GM23338 (cell line): ENCODE measurements around the gene ZNF277. TPM values are rescaled to one million over a fixed set of nuclear protein-coding genes. Genes with fewer than 3 reads are reported as not detected.

Source experiments
- ATAC-seq: fragments of 200-7000 bp; cut with Tn5 transposase; 3 replicates; pipeline ENCODE4 v1.9.1; 2020
- DNase-seq: peaks from one replicate; pipeline ENCODE4 v3.0.0-alpha.2; 2015; ENCODE audit warnings: low spot score
- H2AFZ ChIP-seq: fragments of 200-600 bp; sonication (generic); 2 replicates; pipeline ENCODE4 v1.8.0; 2016; ENCODE audit warnings: antibody characterized with exemption, mild to moderate bottlenecking, moderate library complexity
- H3F3A ChIP-seq: fragments of 200-600 bp; sonication (generic); replicated peaks from 2 replicates; pipeline ENCODE4 v1.8.0; 2017; ENCODE audit warnings: antibody characterized with exemption, mixed run types, low read depth
- H3K27ac ChIP-seq: fragments of 200-600 bp; sonication (generic); 2 replicates; pipeline ENCODE4 v1.6.1; 2016; ENCODE audit warnings: low read depth
- H3K27me3 ChIP-seq: fragments of 200-600 bp; sonication (generic); 2 replicates; pipeline ENCODE4 v1.8.0; 2016; ENCODE audit warnings: mild to moderate bottlenecking, mixed run types, moderate library complexity; ENCODE audit not compliant: insufficient read depth
- H3K36me3 ChIP-seq: fragments of 200-600 bp; sonication (generic); 2 replicates; pipeline ENCODE4 v1.8.0; 2016; ENCODE audit warnings: mild to moderate bottlenecking; ENCODE audit not compliant: insufficient read depth
- H3K4me1 ChIP-seq: fragments of 200-600 bp; sonication (generic); 2 replicates; pipeline ENCODE4 v1.8.0; 2016; ENCODE audit warnings: mild to moderate bottlenecking, moderate library complexity; ENCODE audit not compliant: insufficient read depth
- H3K4me2 ChIP-seq: fragments of 200-600 bp; sonication (generic); 2 replicates; pipeline ENCODE4 v1.7.1; 2017; ENCODE audit warnings: mixed run types
- H3K4me3 ChIP-seq: fragments of 200-600 bp; sonication (generic); 2 replicates; pipeline ENCODE4 v1.6.1; 2016; ENCODE audit warnings: mixed run types
- H3K79me2 ChIP-seq: fragments of 200-600 bp; sonication (generic); replicated peaks from 2 replicates; pipeline ENCODE4 v1.8.0; 2017; ENCODE audit warnings: mild to moderate bottlenecking; ENCODE audit not compliant: insufficient read depth
- H3K9me2 ChIP-seq: fragments of 200-600 bp; sonication (generic); 2 replicates; pipeline ENCODE4 v1.8.0; 2017; ENCODE audit not compliant: insufficient read depth
- H4K20me1 ChIP-seq: fragments of 200-600 bp; sonication (generic); replicated peaks from 2 replicates; pipeline ENCODE4 v1.8.0; 2017; ENCODE audit warnings: mild to moderate bottlenecking; ENCODE audit not compliant: insufficient read depth
- H3K27ac Mint-ChIP-seq: 2 replicates; pipeline ENCODE4 v1.8.0; 2020; ENCODE audit warnings: inconsistent platforms, mild to moderate bottlenecking, moderate library complexity, mixed read lengths
- H3K27me3 Mint-ChIP-seq: 3 replicates; pipeline ENCODE4 v1.8.0; 2022; ENCODE audit warnings: low read depth, mild to moderate bottlenecking, moderate library complexity, mixed read lengths, inconsistent platforms; ENCODE audit not compliant: insufficient read depth, poor library complexity
- H3K36me3 Mint-ChIP-seq: 3 replicates; pipeline ENCODE4 v1.8.0; 2021; ENCODE audit warnings: low read depth, mild to moderate bottlenecking, inconsistent platforms, moderate library complexity, mixed read lengths
- H3K4me1 Mint-ChIP-seq: 3 replicates; pipeline ENCODE4 v1.8.0; 2020; ENCODE audit warnings: mild to moderate bottlenecking, inconsistent platforms, mixed read lengths
- H3K4me3 Mint-ChIP-seq: 3 replicates; pipeline ENCODE4 v1.8.0; 2021; ENCODE audit warnings: moderate library complexity, mild to moderate bottlenecking, inconsistent platforms, mixed read lengths
- H3K9me3 Mint-ChIP-seq: 3 replicates; pipeline ENCODE4 v1.8.0; 2020; ENCODE audit warnings: moderate library complexity, mild to moderate bottlenecking, inconsistent platforms, mixed read lengths
- CREB1 ChIP-seq: fragments of 250-450 bp; sonication (Bioruptor Pico); IDR thresholded peaks from 2 replicates; pipeline ENCODE4 v1.5.0; 2020; ENCODE audit warnings: low read depth, mild to moderate bottlenecking, moderate library complexity
- EZH2 ChIP-seq: fragments of 200-600 bp; sonication (generic); IDR thresholded peaks from one replicate; pipeline ENCODE4 v1.8.0; 2017; ENCODE audit warnings: antibody characterized with exemption, mild to moderate bottlenecking, low read depth; ENCODE audit not compliant: unreplicated experiment
- EZH2phosphoT487 ChIP-seq: fragments of 200-600 bp; sonication (generic); IDR thresholded peaks from one replicate; pipeline ENCODE4 v1.8.1; 2018; ENCODE audit warnings: antibody characterized with exemption; ENCODE audit not compliant: unreplicated experiment
- JUNB ChIP-seq: IDR thresholded peaks from one replicate; pipeline ENCODE4 v1.6.1; 2016; ENCODE audit warnings: antibody characterized with exemption; ENCODE audit not compliant: unreplicated experiment
- NANOG ChIP-seq: IDR thresholded peaks from 2 replicates; pipeline ENCODE4 v1.6.1; 2016; ENCODE audit warnings: antibody characterized with exemption, borderline replicate concordance
- POLR2AphosphoS5 ChIP-seq: IDR thresholded peaks from 2 replicates; pipeline ENCODE4 v1.6.1; 2016; ENCODE audit warnings: antibody characterized with exemption, low read depth
- STAT1 ChIP-seq: IDR thresholded peaks from one replicate; pipeline ENCODE4 v1.6.1; 2016; ENCODE audit warnings: antibody characterized with exemption; ENCODE audit not compliant: unreplicated experiment
- ZNF114 ChIP-seq: fragments of 250-450 bp; sonication (Bioruptor Pico); IDR thresholded peaks from 2 replicates; pipeline ENCODE4 v1.5.0; 2020; ENCODE audit warnings: mild to moderate bottlenecking, moderate library complexity
- ZNF331 ChIP-seq: fragments of 250-450 bp; sonication (Bioruptor Pico); IDR thresholded peaks from 2 replicates; pipeline ENCODE4 v1.5.0; 2020; ENCODE audit warnings: low read depth, mild to moderate bottlenecking, moderate library complexity
- ZNF462 ChIP-seq: fragments of 250-450 bp; sonication (Bioruptor Pico); IDR thresholded peaks from 2 replicates; pipeline ENCODE4 v1.5.0; 2020; ENCODE audit warnings: mild to moderate bottlenecking, moderate library complexity
- polyA plus RNA-seq: library from polyadenylated mRNA; unstranded; fragments of >200 nt; fragmentation: Nextera tagmentation; extraction: Ambion mirVana; gene quantifications from 2 replicates; pipeline ENCODE4 v1.2.1, GENCODE V29; 2016
- total RNA-seq: library from RNA; depleted of rRNA; stranded (reverse); fragments of >200 nt; shearing (Covaris generic); gene quantifications from 2 replicates; pipeline ENCODE4 v1.2.3, GENCODE V29; 2014
- TF ChIP-seq, protein P1 (sequence below): IDR thresholded peaks from one replicate; pipeline ENCODE4 v1.6.1; 2018; ENCODE audit warnings: antibody characterized with exemption; ENCODE audit not compliant: unreplicated experiment
- TF ChIP-seq, protein P2 (sequence below): IDR thresholded peaks from 2 replicates; pipeline ENCODE4 v1.6.1; 2016; ENCODE audit warnings: antibody characterized with exemption
- TF ChIP-seq, protein P3 (sequence below), 2 experiments: fragments of 200-600 bp in 1 of 2; sonication (generic) in 1 of 2; conservative IDR thresholded peaks; 2 replicates each; pipeline versions ENCODE4 v1.5.1 to v1.6.1; 2016 to 2017; ENCODE audit warnings: antibody characterized with exemption in 2 of 2, low read depth in 2 of 2, mild to moderate bottlenecking in 2 of 2, moderate library complexity in 1 of 2

The ZNF277 gene
- total and polyA plus RNA-seq, 2 experiments from 2014 or later: 25.4 to 28.9 TPM

- ATAC-seq (no peak), DNase-seq (no peak)
- Histone ChIP-seq H3K4me1 (peaks cover 3% of the 10 kb centered on the region; the same call in 1 of the 2 replicates), H3K4me2 (no peak overlapping the region), H3K79me2 (peaks cover 95% of the 10 kb centered on the region), H3K36me3 (no peaks in the 10 kb centered on the region), H3K27me3 (no peaks in the 10 kb centered on the region), H3F3A (no peaks in the 10 kb centered on the region), H3K9me2 (no peaks in the 10 kb centered on the region), H3K27ac (no peak overlapping the region), H3K4me3 (no peak overlapping the region), H2AFZ (no peak overlapping the region), H4K20me1 (peaks cover 9% of the 10 kb centered on the region; the same call in 1 of the 2 replicates)
- Mint-ChIP-seq H3K36me3 (no peaks in the 10 kb centered on the region; the same call in 2 of the 3 replicates), H3K4me1 (peaks cover 24% of the 10 kb centered on the region; the same call in 2 of the 3 replicates), H3K27me3 (no peaks in the 10 kb centered on the region), H3K9me3 (no peaks in the 10 kb centered on the region), H3K27ac (no peak overlapping the region), H3K4me3 (no peak overlapping the region)
- TF ChIP-seq ZNF462 (CRISPR knock-in tag): no peak
- no peak for TF ChIP-seq EZH2
- no peak for TF ChIP-seq POLR2AphosphoS5
- TF ChIP-seq JUNB: no peak
- TF ChIP-seq CREB1 (CRISPR knock-in tag): no peak
- TF ChIP-seq ZNF331 (CRISPR knock-in tag): no peak
- no peak for TF ChIP-seq NANOG
- TF ChIP-seq, protein P1, sequence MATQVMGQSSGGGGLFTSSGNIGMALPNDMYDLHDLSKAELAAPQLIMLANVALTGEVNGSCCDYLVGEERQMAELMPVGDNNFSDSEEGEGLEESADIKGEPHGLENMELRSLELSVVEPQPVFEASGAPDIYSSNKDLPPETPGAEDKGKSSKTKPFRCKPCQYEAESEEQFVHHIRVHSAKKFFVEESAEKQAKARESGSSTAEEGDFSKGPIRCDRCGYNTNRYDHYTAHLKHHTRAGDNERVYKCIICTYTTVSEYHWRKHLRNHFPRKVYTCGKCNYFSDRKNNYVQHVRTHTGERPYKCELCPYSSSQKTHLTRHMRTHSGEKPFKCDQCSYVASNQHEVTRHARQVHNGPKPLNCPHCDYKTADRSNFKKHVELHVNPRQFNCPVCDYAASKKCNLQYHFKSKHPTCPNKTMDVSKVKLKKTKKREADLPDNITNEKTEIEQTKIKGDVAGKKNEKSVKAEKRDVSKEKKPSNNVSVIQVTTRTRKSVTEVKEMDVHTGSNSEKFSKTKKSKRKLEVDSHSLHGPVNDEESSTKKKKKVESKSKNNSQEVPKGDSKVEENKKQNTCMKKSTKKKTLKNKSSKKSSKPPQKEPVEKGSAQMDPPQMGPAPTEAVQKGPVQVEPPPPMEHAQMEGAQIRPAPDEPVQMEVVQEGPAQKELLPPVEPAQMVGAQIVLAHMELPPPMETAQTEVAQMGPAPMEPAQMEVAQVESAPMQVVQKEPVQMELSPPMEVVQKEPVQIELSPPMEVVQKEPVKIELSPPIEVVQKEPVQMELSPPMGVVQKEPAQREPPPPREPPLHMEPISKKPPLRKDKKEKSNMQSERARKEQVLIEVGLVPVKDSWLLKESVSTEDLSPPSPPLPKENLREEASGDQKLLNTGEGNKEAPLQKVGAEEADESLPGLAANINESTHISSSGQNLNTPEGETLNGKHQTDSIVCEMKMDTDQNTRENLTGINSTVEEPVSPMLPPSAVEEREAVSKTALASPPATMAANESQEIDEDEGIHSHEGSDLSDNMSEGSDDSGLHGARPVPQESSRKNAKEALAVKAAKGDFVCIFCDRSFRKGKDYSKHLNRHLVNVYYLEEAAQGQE: no peak
- no peak for TF ChIP-seq EZH2phosphoT487
- TF ChIP-seq, protein P2, sequence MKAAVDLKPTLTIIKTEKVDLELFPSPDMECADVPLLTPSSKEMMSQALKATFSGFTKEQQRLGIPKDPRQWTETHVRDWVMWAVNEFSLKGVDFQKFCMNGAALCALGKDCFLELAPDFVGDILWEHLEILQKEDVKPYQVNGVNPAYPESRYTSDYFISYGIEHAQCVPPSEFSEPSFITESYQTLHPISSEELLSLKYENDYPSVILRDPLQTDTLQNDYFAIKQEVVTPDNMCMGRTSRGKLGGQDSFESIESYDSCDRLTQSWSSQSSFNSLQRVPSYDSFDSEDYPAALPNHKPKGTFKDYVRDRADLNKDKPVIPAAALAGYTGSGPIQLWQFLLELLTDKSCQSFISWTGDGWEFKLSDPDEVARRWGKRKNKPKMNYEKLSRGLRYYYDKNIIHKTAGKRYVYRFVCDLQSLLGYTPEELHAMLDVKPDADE: no peak
- TF ChIP-seq STAT1: no peak
- TF ChIP-seq, protein P3, sequence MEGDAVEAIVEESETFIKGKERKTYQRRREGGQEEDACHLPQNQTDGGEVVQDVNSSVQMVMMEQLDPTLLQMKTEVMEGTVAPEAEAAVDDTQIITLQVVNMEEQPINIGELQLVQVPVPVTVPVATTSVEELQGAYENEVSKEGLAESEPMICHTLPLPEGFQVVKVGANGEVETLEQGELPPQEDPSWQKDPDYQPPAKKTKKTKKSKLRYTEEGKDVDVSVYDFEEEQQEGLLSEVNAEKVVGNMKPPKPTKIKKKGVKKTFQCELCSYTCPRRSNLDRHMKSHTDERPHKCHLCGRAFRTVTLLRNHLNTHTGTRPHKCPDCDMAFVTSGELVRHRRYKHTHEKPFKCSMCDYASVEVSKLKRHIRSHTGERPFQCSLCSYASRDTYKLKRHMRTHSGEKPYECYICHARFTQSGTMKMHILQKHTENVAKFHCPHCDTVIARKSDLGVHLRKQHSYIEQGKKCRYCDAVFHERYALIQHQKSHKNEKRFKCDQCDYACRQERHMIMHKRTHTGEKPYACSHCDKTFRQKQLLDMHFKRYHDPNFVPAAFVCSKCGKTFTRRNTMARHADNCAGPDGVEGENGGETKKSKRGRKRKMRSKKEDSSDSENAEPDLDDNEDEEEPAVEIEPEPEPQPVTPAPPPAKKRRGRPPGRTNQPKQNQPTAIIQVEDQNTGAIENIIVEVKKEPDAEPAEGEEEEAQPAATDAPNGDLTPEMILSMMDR (conservative IDR thresholded peaks at IDR 0.05; ENCODE audit: low read depth in 2 of 2): no peak
- no peak for TF ChIP-seq ZNF114
Measured at GRCh38 chr7:112192236-112193154, 14.0 kb upstream of the ZNF277 start.
